H1 (cell line): Measurements from ENCODE around the gene UMODL1.

Experiments used
- GABPA ChIP-seq: IDR thresholded peaks from 2 replicates; pipeline ENCODE4 v1.6.1; 2011; ENCODE audit warnings: mild to moderate bottlenecking, low read length, moderate library complexity, borderline replicate concordance; ENCODE audit not compliant: insufficient read depth
- POLR2AphosphoS5 ChIP-seq: IDR thresholded peaks from 2 replicates; pipeline ENCODE4 v1.6.1; 2011; ENCODE audit warnings: low read depth, low read length
- TF ChIP-seq, protein P1 (sequence below), 3 experiments: IDR thresholded peaks; 1 replicate in 2 of 3; 2 replicates in 1 of 3; pipeline versions ENCODE4 v1.5.1 to v1.6.1; 2011; ENCODE audit warnings: low read length in 3 of 3, mild to moderate bottlenecking in 3 of 3, inconsistent platforms in 2 of 3, low read depth in 1 of 3, moderate library complexity in 1 of 3; ENCODE audit not compliant: insufficient read depth in 1 of 3; ENCODE audit errors: control extremely low read depth in 1 of 3

DNA sequence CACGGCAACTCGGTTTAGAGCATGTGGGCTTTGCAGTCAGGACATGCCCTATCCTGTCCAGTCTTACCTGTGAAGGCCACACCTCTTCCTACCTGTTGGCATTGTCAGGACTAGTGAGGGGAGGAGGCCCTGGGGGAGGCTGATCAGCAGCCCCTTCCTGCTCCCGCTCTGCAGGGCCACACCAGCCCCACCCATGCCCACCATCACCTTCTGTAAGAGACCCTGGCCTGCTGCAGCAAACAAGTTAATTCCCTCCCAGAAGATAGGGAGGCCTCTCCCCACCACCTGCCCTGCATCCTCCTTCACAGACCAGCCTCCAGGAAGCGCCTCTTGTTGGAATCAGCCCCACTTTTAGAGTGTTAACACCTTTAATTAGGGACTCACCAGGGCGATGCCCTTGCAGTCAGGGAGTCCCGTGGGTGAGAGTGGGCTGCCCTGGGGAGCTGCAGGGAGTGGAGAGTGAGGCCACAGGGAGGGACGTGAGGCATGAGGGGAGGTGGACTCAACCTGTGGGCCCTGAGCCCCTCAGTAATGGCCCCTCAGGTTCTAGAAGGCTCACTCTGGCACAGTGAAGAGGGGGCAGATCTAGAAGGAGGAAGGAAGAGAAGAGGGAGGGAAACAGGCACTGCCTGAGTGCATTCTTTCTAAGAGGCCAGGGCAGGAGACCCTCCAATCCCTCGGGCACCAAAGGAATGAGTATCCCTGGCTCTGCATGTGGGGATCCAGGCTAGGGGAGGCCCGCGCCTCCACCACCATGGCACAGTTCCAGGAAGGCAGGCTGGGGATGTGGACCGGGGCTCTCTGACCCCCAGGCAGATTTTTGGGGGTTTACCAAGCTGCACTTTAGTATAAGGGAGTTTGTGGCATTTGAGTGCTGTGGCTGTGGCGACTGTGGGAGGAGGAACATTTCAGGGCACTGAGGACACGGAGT is 8.2 kb downstream of the UMODL1 start:
- TF ChIP-seq POLR2AphosphoS5 (no peak), GABPA (no peak)
- TF ChIP-seq, protein P1, sequence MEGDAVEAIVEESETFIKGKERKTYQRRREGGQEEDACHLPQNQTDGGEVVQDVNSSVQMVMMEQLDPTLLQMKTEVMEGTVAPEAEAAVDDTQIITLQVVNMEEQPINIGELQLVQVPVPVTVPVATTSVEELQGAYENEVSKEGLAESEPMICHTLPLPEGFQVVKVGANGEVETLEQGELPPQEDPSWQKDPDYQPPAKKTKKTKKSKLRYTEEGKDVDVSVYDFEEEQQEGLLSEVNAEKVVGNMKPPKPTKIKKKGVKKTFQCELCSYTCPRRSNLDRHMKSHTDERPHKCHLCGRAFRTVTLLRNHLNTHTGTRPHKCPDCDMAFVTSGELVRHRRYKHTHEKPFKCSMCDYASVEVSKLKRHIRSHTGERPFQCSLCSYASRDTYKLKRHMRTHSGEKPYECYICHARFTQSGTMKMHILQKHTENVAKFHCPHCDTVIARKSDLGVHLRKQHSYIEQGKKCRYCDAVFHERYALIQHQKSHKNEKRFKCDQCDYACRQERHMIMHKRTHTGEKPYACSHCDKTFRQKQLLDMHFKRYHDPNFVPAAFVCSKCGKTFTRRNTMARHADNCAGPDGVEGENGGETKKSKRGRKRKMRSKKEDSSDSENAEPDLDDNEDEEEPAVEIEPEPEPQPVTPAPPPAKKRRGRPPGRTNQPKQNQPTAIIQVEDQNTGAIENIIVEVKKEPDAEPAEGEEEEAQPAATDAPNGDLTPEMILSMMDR (IDR thresholded peaks at IDR 0.05; ENCODE audit: control extremely low read depth in 1 of 3, insufficient read depth in 1 of 3, low read depth in 1 of 3, low read length in 3 of 3), result no peak
